NCI-H2227 treated with DMSO at 0.1 percent for 48 hours (cell line): ENCODE measurements around the gene NTN1.

Source experiments
- DNase-seq: peaks from one replicate; lab custom pipeline; 2025; lab: John Stamatoyannopoulos, UW

The NTN1 gene

GRCh38 chr17:9232591-9233270 lies 211.4 kb downstream of the NTN1 start:
- no peak for DNase-seq

DNA sequence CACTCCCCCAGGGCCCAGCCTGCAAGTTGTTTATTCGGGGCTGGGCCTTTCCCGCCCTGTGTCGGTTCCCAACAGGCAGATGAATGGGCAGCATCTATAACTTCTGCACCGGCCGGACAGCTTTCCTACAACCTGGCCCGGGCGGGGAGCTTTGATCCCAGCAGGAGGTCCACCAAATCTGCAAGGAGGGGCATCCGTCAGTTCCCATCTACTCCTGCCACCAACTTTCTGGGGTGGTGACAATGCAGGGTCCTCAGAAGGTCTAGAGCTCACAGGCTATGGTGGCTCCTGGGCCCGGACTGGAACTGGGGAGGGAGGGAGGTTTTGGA lies 211.9 kb downstream of the NTN1 start:
- no peak for DNase-seq

- DNase-seq = no peak
These were observed 212.5 kb downstream of the NTN1 start for GRCh38 chr17:9233761-9234160.

DNA sequence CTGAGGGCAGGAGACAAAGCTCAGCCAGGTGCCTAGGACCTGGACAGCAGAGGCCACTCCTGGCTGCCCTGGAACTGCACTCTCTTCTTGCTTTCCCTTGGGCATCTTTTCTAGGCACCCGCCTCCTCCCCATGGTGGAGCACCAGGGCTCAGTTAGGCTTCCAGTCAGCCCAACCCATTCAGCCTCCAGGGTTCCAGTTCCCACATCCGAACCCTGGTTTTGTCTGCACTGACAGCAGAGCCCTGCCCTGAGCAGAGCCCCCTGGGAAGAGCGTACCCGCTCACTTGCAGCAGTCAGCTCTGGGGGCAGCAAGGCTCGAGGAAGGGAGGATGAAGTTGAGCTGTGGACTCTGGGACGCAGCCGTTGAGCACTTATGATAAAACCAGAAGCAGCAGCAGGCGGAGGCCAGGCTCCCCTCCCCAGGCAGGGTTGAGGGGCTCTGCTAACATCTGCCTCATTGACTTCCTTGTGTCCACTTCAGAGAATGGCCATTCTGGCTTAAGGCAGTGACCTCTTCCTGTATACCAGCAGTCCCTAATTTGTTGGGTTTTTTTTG lies 213.2 kb downstream of the NTN1 start:
- DNase-seq = no peak

DNA sequence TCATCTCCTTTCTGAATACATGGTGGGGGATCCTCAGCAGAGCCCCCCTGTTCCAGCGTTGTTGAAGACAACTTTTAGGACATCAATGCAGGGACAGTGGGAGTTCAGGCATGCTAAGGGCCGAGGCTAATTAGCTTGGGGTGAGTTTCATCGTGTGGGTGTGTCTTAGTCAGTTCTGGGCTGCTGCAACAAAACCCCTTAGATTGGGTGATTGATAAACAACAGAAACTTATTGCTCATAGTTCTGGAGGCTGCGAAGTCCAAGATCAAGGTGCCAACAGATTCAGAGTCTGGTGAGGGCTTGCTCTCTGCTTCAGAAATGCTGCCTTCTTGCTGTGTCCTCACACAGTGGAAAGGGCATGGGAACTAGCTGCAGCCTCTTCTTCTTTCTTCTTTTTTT lies 214.0 kb downstream of the NTN1 start:
- DNase-seq = no peak

DNA sequence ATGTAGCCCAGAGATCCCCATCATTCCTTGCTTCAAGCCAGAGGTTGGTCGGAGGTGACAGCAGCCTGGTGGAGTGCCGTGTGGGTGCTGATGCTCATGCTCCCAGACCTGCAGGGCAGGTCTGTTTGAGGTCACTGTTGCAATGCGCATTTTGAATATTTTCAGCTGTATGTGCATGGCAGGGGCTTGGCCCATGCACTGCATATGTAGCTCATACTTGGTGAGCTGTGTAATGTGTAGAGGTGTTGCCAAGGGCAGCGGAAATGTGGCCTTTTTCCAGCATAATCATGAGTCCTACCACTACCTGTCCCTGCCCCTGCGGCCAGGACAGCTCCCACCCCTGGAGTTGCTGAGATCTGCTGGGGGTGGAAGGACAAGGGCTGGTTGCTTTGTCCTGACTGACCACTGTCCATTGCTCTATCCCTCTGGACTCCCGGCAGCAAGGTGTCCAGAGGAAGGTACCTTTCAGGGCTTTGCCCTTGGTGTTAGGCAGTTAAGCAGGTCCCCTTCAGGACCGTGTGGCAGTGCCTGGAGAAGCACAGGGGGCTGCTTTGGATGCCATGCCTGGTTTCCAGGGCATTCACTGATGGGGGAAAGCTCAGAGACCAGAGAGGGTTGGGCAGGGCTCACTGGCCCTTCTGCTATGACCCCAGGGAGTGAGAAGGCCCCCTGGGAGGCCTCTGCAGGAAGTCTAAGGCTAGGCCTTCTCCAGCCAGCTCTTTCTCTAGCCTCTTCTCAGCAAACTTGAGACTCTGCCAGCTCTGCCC lies 215.2 kb downstream of the NTN1 start:
- no peak for DNase-seq

DNA sequence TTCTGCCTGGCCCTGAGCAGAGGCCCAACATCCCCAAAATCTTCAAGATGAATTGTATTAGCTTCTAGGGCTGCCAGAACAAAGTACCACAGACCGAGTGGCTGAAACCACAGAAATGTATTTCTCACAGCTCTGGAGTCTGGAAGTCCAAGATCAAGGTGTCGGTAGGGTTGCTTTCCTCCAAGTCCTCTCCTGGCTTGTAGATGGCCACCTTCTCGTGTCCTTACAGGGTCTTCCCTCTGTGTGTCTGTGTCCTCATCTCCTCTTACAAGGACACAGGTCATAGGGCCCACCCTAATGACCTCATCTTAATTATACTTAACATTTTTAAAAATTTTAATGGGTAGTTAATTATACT lies 215.7 kb downstream of the NTN1 start:
- DNase-seq = no peak

- DNase-seq = no peak
These were observed 216.5 kb downstream of the NTN1 start for GRCh38 chr17:9237661-9238301.

DNA sequence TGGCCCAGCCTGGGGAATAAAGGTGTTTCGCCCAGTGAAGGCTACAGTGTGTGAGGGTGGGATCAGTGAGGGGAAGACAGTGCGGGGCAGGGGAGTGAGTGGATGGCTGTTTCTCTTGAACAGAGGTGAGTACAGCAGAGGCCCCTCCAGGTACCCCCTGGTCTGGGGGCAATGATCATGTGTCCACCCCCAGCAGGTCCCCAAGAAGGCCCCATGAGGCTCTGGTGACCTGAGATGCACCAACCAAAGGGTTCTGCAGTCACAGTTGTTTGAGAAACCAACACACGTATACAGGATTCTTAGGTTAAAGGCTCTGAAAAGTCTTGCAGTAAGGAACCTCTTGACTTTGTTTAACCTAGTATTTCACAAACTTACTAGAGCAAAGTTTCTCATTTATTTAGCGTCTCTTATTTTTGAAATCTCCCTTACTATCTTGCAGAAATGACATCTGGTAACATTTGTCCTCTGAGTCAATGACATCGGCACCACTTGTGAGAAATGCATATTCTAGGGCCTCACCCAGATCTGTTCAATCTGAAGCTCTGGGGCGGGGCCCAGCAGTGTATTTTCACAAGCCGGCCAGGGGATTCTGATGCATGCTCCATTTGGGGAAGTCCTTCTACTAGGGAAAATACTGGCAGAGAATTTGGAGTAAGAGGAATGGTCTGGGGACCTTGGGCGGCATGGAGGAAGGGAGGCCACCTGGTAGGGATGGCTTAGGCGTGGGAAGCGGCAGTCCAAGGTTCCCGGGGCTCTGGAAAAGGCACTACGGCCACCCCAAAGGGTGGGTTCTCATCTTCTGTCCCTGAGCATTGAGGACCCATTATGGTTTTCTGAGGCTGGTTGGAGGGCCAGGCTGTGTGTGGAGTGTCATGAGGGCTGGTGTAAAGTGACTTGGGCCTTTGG lies 217.3 kb downstream of the NTN1 start:
- DNase-seq = no peak

- DNase-seq = no peak
These were observed 218.0 kb downstream of the NTN1 start for GRCh38 chr17:9239246-9239792.

DNA sequence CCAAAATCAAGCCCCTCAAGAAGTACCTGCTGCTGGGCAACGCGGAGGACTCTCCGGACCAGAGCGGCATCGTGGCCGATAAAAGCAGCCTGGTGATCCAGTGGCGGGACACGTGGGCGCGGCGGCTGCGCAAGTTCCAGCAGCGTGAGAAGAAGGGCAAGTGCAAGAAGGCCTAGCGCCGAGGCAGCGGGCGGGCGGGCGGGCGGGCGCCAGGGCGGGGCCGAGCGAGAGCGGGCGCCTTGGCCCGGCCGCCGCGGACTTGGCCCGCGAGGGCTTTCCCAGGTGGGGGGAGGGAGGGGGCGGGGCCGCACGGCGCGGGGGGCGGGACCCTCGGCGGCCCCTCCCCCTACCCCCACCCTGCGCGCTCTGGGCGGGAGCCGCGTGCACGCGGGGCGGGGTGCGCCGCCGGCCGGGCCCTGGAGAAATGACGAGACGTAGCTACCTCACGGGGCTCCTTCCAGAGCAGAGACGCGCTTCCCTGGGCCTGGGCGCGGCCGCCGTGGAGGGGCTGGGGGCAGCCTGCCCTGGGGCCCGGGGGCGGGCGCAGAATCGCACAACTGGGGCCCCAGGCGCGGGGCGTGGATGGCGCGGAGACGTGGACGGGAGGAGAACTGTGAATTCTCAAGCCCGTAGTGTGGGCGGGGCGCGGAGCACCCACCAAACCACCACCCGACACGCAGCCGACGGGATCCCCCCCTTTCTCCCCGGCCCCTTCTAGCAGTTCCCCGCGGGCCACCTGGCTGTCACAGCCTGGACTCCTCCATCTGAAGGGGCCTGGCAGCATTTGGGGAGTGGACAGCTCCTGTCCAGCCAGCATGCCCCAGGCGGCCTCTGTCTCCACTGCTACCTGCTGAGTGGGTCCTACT lies 218.7 kb downstream of the NTN1 start:
- peak; percentile 38 for DNase-seq

DNA sequence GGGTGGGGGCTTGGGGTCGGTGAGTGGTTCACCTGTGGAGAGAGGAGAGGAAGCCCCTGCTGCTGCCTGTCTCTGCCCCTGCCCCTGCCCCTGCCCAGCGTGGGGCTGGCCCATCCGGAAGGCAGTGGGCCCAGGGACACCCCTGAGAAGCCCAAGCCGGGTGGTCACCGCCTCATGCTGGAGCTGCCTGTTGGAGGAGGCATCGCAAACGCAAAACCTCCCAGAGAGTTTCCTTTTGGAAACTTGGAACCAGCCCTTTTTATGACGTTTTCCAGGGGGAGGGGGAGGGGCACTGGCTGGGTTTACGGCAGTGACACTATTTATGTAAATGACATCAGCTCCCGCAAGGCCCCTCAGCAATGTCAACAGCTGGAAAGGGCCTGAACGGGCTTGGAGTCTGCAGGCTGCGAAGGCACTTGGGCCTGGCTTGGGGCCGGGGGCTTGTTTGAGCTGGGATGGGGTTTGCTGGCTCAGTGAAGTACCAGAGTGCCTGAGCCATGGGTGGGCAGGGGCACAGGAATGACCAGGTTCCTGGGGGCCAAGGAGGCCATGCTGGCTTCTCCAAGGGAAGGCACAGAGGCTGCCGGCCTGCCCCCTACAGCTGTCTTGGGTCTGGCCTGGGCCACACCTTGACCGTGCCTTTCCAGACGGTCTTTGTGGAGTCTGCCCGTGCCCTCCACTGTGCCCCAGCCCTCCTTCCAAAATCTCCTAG lies 219.5 kb downstream of the NTN1 start:
- DNase-seq = peak; percentile 12

DNA sequence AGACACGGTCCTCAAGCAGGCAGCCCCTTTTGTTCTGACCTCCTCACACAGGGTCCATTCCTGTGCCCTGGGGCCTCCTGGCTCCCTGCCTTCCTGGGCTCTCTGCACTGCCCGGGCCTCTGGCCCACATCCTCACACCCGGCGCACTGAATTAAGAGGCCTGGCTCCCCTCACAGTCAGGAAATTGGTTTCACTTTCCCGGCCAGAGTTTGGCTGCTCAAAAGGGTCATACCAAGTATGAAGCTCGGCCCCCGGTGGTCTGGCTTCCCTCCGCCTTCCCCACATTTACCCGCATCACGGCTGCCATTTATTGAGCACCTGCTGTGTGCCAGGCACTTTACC lies 220.0 kb downstream of the NTN1 start:
- no peak for DNase-seq

DNA sequence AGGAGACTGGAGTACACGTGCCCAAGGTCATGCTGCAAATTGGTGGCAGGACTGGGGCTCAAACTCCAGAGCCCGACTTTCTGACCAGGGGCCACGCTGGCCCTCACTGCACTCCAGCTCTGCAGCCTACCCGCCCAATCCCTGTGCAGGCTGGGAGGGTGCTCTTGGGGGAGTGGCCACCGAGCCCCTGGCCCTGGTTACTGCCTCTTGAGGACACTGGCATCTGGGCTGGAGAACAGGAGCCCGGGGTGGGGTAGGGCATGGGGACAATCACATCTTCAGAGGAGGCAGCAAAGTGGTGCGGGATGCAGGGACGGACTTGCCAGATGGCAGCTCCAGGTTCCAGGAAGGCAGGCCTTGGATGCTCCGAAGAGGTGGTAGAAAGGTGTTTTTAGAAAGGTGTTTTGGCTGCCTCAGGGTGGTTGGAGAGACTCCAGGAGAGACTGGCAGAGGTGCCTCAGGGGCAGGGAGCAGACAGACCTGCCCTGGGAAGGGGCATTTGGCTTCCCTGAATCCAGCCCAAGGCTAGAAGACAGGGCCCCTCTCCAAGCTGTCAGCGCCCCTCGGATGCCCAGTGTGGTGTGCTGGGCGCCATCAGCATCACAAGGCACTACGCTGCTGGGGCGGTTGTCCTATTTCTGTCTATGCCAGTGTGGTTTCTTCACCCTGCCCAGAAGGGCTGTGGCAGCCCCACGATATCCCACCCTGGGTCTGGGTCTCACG lies 220.6 kb downstream of the NTN1 start:
- DNase-seq = no peak

GRCh38 chr17:9242497-9242881 lies 221.2 kb downstream of the NTN1 start:
- DNase-seq = no peak

DNA sequence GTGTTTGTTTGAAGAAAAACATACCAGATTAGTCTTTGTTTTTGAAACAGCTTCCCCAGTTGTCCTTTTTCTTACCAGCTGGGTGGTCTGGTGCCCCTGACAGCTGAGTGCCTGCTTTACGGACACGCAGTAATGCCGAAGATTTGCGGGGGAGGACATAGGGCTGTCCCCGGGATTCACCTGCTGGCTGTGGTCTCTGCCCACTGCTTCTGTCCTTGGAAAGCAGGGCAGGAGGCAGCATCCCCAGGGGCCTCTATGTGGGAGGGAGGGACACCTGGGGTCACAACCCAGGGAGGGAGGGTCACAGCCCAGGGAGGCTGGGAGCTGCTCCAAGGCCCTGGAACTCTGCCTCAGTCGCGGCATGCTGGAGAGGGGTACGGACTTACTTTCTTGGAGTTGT lies 221.7 kb downstream of the NTN1 start:
- DNase-seq = no peak

DNA sequence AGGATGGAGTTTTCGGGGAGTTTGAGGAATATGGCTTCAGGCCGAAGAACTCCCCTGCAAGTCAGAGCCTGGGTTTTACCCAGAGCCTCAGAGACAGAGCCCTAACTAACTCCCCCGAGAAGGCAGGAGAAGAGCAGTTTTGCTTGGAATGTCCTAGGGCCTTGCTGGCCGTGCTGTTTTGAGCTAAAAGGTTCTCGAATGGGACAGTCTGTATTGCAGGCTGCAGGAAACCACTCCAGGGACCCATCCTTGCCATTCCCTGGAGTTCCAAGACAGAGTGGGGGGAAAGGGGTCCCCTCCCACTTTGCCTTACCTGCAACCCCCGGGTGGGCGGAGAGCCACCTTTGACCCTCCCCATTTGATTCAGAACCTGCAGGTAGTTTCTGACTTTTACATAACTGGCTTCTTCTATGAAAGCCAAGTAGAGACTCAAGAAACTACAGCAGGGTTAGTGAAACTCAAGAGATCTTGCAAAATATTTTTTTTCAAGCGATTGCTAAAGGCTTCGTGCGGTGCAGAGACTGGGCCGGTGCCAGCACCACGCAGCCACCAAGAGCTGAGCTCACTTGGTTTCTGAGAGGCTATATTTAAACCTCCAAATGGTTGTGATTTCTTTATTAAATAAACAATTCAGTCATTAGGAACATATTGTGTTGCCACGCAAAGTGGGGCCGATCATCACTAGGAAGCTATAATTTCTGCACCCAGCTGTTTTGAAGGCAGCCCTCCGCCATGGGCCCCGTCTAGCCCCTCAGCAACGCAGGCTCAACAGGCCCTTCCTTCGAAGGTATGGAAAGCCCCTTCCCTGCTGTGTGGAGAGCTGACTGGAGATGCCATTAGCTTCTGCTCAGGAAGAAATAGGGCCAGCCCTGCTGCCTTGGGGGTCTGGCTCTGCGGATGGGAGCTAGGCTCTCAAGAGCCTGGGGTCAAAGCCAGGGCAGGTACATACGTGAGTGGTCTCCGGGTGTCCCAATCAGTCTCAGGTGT lies 223.0 kb downstream of the NTN1 start:
- DNase-seq = peak; percentile 2

- DNase-seq = no peak
These were observed 226.2 kb downstream of the NTN1 start for GRCh38 chr17:9247401-9247938.
